ENCODE data around the gene ABHD18. TPM values are rescaled to one million over a fixed set of nuclear protein-coding genes. Genes with fewer than 3 reads are reported as not detected.
"Not testable (repeated sequence)": the region's sequence is repeated elsewhere in the genome, so short reads cannot be mapped to it uniquely, and the experiment has no call there.

The ABHD18 gene
- total RNA-seq, 5 donors from 2014 or later (not counting 1 experiment from before 2014, with no cell fraction given) = 16.3 to 25.8 (median 21.7) TPM

DNA sequence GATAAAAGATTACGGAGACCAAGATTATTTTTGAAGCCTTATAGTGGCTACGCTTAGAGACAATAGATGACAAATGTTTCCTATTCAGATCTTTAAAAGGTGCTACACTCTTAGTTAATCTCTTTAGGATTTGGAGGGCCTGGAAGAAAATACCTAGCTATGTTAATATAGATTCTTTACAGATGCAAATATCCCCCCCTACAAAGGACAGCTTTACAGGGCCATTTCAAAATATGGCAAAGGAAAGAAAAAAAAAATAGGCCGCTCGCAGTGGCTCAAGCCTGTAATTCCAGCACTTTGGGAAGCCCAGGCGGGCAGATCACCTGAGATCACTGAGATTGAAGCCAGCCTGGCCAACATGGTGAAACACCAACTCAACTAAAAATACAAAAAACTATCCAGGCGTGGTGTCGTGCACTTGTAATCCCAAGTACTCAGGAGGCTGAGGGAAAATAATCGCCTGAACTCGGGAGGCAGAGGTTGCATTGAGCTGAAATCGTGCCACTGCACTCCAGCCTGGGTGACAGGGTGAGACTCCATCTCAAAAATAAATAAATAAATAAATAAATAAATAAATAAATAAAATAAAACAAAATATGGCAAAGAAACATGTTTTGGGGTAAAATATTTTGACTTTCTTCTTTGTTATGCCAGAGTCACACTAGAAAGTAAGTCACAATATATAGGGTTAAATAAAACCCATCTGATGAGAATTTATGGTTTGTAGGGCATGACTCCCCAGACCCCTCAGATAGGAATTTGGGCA is 90.4 kb downstream of the ABHD18 start:
- not testable (repeated sequence) for H3K9me3 Mint-ChIP-seq; H3K27me3 Mint-ChIP-seq; H3K36me3 Mint-ChIP-seq; H3K27me3 ChIP-seq (replicated peaks in 1 of 2; ENCODE audit: control insufficient read depth in 2 of 2, extremely low read depth in 1 of 2, insufficient read depth in 2 of 2, low read length in 1 of 2); H3K4me1 ChIP-seq (ENCODE audit: control insufficient read depth in 1 of 2, extremely low read depth in 1 of 2, insufficient read depth in 2 of 2, low read length in 2 of 2); H3K27ac ChIP-seq (ENCODE audit: low read length); H3K36me3 ChIP-seq (ENCODE audit: control insufficient read depth in 2 of 2, extremely low read depth in 1 of 2, insufficient read depth in 1 of 2, low read length in 1 of 2); H3K4me1 Mint-ChIP-seq; H3K4me3 Mint-ChIP-seq; H3K9me3 ChIP-seq; DNase-seq; H3K27ac Mint-ChIP-seq; ATAC-seq (replicated peaks in 1 of 4); H3K4me3 ChIP-seq (ENCODE audit: control insufficient read depth in 1 of 2, extremely low read depth in 1 of 2, low read length in 1 of 2)
- CTCF ChIA-PET = interaction anchor here in 1 of 2 donors (0.6 kb wide), 1 partner anchor 288 kb away, joined by 8 read pairs; no protein-coding TSS in a partner anchor
- POLR2A ChIA-PET = interaction anchor here in 1 of 2 donors (0.7 kb wide), 2 partner anchors 74 to 256 kb away, joined by 3 read pairs; no protein-coding TSS in a partner anchor
- WGBS (ENCODE audit: insufficient coverage) = no CpG with 5 or more reads among the region's 10 CpGs

DNA sequence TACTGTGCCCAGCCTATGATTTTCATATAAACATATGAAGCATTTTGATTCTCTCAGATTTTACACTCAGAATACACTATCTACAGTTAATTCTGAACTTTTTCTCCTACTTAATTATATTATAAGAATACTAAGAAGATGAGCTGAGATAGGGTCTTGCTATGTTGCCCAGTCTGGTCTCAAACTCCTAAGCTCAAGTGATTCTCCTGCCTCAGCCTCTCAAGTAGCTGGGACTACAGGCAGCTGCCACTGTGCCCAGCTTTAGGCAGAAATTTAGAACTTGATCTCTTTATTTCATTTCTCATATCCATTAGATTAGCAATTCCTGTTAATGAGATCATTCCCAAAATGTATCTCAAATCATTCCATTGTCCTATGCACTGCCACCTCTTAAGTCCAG is 91.2 kb downstream of the ABHD18 start:
- H3K9me3 Mint-ChIP-seq = no peaks in the 10 kb centered on the region
- DNase-seq = no peak
- no peaks in the 10 kb centered on the region for H3K36me3 Mint-ChIP-seq
- peaks cover 0 to 5% (median 0%) of the 10 kb centered on the region in 3 donors for H3K4me1 Mint-ChIP-seq
- no peak overlapping the region for H3K27ac Mint-ChIP-seq
- CTCF ChIA-PET = no interaction called here
- no peaks in the 10 kb centered on the region for H3K9me3 ChIP-seq
- no peak for ATAC-seq (replicated peaks in 1 of 4)
- H3K36me3 ChIP-seq (ENCODE audit: control insufficient read depth in 2 of 2, extremely low read depth in 1 of 2, insufficient read depth in 1 of 2, low read length in 1 of 2) = no peaks in the 10 kb centered on the region
- H3K4me1 ChIP-seq (ENCODE audit: control insufficient read depth in 1 of 2, extremely low read depth in 1 of 2, insufficient read depth in 2 of 2, low read length in 2 of 2) = peaks cover 0 to 8% of the 10 kb centered on the region in 2 experiments
- H3K27me3 Mint-ChIP-seq = peaks cover 0 to 4% of the 10 kb centered on the region in 2 donors
- POLR2A ChIA-PET = interaction anchor here in 1 of 2 donors (0.7 kb wide), 1 partner anchor 554 kb away, joined by 3 read pairs; no protein-coding TSS in a partner anchor
- H3K4me3 ChIP-seq (ENCODE audit: control insufficient read depth in 1 of 2, extremely low read depth in 1 of 2, low read length in 1 of 2) = no peak overlapping the region
- no peak overlapping the region for H3K4me3 Mint-ChIP-seq
- H3K27ac ChIP-seq (ENCODE audit: low read length) = no peak overlapping the region
- peaks cover 0 to 4% of the 10 kb centered on the region in 2 experiments for H3K27me3 ChIP-seq (replicated peaks in 1 of 2; ENCODE audit: control insufficient read depth in 2 of 2, extremely low read depth in 1 of 2, insufficient read depth in 2 of 2, low read length in 1 of 2)

DNA sequence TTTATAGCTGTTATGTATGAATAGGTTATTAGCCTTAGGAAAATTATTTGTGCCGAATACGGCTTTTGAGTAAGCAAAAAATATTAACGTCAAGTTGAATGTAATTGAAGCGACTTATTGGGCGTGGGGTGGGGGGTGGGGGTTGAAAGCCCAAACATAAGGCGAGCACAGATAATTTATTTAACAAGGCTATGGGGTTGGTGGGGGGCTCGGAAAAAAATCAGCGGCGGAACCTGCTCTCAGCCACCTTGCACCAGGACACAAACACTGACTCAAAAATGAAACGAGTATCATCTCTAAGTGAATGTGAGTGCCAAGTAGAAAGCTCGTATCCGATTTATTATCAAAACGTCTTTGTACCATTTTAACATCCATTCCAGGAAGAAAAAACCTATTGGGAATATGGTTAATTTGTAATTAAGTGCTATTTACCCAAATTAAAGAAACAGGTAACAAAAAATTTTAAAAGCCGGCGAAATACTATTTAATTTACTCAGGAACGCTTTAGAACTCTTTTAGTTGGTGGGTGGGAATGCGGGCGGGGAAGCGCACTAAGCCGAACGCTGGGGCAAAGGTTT is 95.0 kb downstream of the ABHD18 start:
- ATAC-seq (replicated peaks in 1 of 4) = no peak
- Histone ChIP-seq H3K36me3 (ENCODE audit: control insufficient read depth in 2 of 2, extremely low read depth in 1 of 2, insufficient read depth in 1 of 2, low read length in 1 of 2) (no peaks in the 10 kb centered on the region), H3K4me1 (ENCODE audit: control insufficient read depth in 1 of 2, extremely low read depth in 1 of 2, insufficient read depth in 2 of 2, low read length in 2 of 2) (peaks cover 5 to 18% of the 10 kb centered on the region in 2 experiments), H3K27me3 (replicated peaks in 1 of 2; ENCODE audit: control insufficient read depth in 2 of 2, extremely low read depth in 1 of 2, insufficient read depth in 2 of 2, low read length in 1 of 2) (no peaks in the 10 kb centered on the region), H3K9me3 (no peaks in the 10 kb centered on the region), H3K27ac (ENCODE audit: low read length) (peak overlapping the region; percentile 79), H3K4me3 (ENCODE audit: control insufficient read depth in 1 of 2, extremely low read depth in 1 of 2, low read length in 1 of 2) (peak overlapping the region; percentile 52 to 75)
- WGBS (ENCODE audit: insufficient coverage) = 0% methylated on average over 3 of the region's 21 CpGs
- Mint-ChIP-seq H3K4me1 (peaks cover 0 to 16% (median 14%) of the 10 kb centered on the region in 3 donors), H3K9me3 (no peaks in the 10 kb centered on the region), H3K4me3 (peak overlapping the region; percentile 80 to 81 (median 81)), H3K27ac (peak overlapping the region; percentile 88 to 89), H3K36me3 (no peaks in the 10 kb centered on the region), H3K27me3 (no peaks in the 10 kb centered on the region)
- ChIA-PET CTCF (interaction anchor here in 1 of 2 donors (0.6 kb wide), 1 partner anchor 183 kb away, joined by 3 read pairs; no protein-coding TSS in a partner anchor), POLR2A (interaction anchor here in 1 of 2 donors (0.6 to 1.3 kb wide), 3 partner anchors 8 to 95 kb away, joined by 3 to 7 read pairs (median 5); partner anchors contain the start of genes ABHD18 and MFSD8)
- DNase-seq = peak in 1 of 35 experiments; percentile 26

DNA sequence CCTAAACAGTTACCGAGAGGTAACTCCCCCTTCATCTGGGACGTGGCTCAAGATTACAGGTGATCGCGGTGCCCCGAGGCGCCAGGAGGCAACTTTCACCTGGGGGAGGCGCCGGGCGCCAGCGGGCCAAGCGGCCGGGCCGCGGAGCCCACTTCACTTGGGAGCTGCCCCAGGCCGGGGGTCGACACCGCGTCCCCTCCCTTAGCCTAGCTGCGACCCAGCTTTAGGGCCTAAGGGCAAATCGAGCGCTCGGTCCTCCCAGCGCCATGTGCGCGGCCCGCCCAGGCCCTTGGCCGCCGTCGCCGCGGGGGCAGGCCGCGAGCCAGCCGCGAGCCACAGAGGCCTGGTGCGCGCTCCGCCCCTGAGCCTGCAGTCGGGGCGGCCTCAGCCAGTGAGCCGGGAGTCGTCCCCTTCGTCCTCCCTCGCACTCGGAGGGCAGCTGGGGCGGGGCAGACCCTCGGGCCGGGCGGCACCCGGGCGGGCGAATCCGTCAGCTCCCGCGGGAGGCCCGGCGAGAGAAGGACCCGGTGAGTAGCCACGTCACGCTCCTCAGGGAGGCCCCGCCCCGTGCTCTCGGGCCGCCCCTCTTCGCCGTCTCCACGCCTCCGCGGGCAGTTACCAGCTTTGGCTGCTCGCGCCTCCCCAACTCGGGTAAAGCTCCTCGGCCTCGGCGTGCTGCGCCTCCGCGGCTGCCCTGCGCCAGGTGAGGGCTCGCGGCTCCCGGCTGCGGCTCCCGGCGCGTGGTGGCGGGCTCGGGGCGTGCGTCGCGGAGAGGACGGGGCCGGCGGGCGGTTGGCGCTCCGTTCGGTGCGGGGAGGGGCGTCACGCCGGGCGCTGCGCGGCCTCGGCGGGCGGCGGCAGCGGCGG is 95.7 kb downstream of the ABHD18 start, which contains the start of gene LARP1B:
TSS of gene LARP1B (plus strand) at position 614 of the 867 bp plus-strand sequence. CDS start 13,640 bp downstream, outside the sequence.
- peak within 1 kb of the TSS; percentile 88 to 89 for H3K27ac Mint-ChIP-seq
- Histone ChIP-seq H3K27me3 (replicated peaks in 1 of 2; ENCODE audit: control insufficient read depth in 2 of 2, extremely low read depth in 1 of 2, insufficient read depth in 2 of 2, low read length in 1 of 2) (no peaks in the 10 kb centered on the region), H3K27ac (ENCODE audit: low read length) (peak within 1 kb of the TSS; percentile 79), H3K4me3 (ENCODE audit: control insufficient read depth in 1 of 2, extremely low read depth in 1 of 2, low read length in 1 of 2) (peak within 1 kb of the TSS; percentile 55 to 75), H3K4me1 (ENCODE audit: control insufficient read depth in 1 of 2, extremely low read depth in 1 of 2, insufficient read depth in 2 of 2, low read length in 2 of 2) (peaks cover 5 to 18% of the 10 kb centered on the region in 2 experiments), H3K36me3 (ENCODE audit: control insufficient read depth in 2 of 2, extremely low read depth in 1 of 2, insufficient read depth in 1 of 2, low read length in 1 of 2) (no peaks in the 10 kb centered on the region), H3K9me3 (no peaks in the 10 kb centered on the region)
- no peaks in the 10 kb centered on the region for H3K27me3 Mint-ChIP-seq
- H3K36me3 Mint-ChIP-seq = no peaks in the 10 kb centered on the region
- peaks cover 0 to 16% (median 14%) of the 10 kb centered on the region in 3 donors for H3K4me1 Mint-ChIP-seq
- POLR2A ChIA-PET = interaction anchor here (0.6 to 1.0 kb wide), 8 partner anchors 9 to 225 kb away, joined by 3 to 11 read pairs (median 6); partner anchors contain the start of genes ABHD18 (in 1 of the 2) and MFSD8 (in 1 of the 2)
- CTCF ChIA-PET = no interaction called here
- H3K9me3 Mint-ChIP-seq = no peaks in the 10 kb centered on the region
- DNase-seq (peak; percentile 76 to 94 (median 84)), ATAC-seq (replicated peaks in 1 of 4) (peak; percentile 90 to 94 (median 90))
- under 1% methylated on average over 112 of the region's 112 CpGs for WGBS (ENCODE audit: insufficient coverage)
- H3K4me3 Mint-ChIP-seq = peak within 1 kb of the TSS; percentile 81 to 84 (median 81)

DNA sequence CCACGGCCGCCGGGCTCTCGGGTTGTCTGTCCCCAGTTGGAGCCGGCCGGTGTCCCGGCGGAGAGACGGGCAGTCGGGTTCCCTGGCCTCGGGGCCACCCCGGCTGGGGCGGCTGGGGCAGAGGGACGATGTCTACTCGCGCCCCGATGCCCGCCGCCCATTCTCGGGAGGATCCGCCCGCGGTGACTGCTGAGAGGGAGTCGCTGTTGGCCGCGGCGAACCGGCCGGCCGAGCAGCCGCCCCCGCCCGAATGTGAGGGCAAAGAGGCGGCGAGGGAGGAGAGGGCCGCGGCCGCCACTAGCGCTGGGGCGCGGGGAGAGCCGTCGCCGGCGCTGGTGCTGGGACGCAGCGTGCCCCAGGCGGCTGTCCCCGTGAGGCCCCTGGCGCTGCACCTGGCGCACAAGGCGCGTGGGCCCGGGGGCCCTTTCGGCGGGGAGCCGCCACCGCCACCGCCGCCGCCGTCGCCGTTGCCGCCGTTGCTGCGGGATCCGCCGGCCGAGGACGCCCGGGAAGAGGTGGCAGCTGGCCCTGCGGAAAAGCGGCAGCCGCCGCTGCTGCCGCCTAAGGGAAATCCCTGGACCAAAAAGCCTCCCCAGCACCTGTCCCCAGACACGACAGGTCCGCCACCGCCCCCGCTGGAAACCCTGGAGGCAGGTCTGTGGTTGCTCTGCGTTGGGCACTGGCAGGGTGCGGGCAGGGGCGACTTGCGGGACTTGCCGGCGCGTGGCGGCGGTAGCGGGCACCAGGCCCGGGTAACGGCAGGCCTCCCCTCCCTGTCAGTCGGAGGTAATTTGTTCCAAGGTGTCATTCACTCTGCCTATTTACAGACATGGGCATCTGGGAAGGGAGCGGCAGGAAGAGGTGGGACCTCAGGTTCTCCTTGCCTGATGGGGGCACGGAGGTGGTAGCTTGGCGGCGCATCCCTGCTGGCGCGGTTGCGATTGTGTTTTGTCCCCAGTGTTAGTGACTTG is 96.6 kb downstream of the ABHD18 start:
- H3K4me3 ChIP-seq (ENCODE audit: control insufficient read depth in 1 of 2, extremely low read depth in 1 of 2, low read length in 1 of 2) = peak overlapping the region; percentile 55 to 75
- ChIA-PET CTCF (no interaction called here), POLR2A (interaction anchor here (0.6 to 1.0 kb wide), 4 partner anchors 107 to 224 kb away, joined by 4 to 11 read pairs (median 6); no protein-coding TSS in a partner anchor)
- H3K9me3 ChIP-seq = no peaks in the 10 kb centered on the region
- peaks cover 5 to 18% of the 10 kb centered on the region in 2 experiments for H3K4me1 ChIP-seq (ENCODE audit: control insufficient read depth in 1 of 2, extremely low read depth in 1 of 2, insufficient read depth in 2 of 2, low read length in 2 of 2)
- H3K4me3 Mint-ChIP-seq = peak overlapping the region; percentile 78 to 84 (median 81)
- under 1% methylated on average over 96 of the region's 101 CpGs for WGBS (ENCODE audit: insufficient coverage)
- no peaks in the 10 kb centered on the region for H3K36me3 ChIP-seq (ENCODE audit: control insufficient read depth in 2 of 2, extremely low read depth in 1 of 2, insufficient read depth in 1 of 2, low read length in 1 of 2)
- H3K36me3 Mint-ChIP-seq = no peaks in the 10 kb centered on the region
- peak; percentile 42 to 54 (median 48) for ATAC-seq (replicated peaks in 1 of 4)
- no peaks in the 10 kb centered on the region for H3K27me3 Mint-ChIP-seq
- peak in 34 of 35 experiments; percentile 1 to 68 (median 28) for DNase-seq
- no peaks in the 10 kb centered on the region for H3K9me3 Mint-ChIP-seq
- peak overlapping the region; percentile 52 for H3K27ac ChIP-seq (ENCODE audit: low read length)
- H3K27me3 ChIP-seq (replicated peaks in 1 of 2; ENCODE audit: control insufficient read depth in 2 of 2, extremely low read depth in 1 of 2, insufficient read depth in 2 of 2, low read length in 1 of 2) = no peaks in the 10 kb centered on the region
- peak overlapping the region; percentile 52 to 61 for H3K27ac Mint-ChIP-seq
- H3K4me1 Mint-ChIP-seq = peaks cover 0 to 16% (median 14%) of the 10 kb centered on the region in 3 donors

All from T-cell (primary cell).